HG03469 (cell line): Measurements from ENCODE around the gene TMED6.

Source experiments
- ATAC-seq: cut with Tn5 transposase; IDR thresholded peaks from one replicate; pipeline ENCODE4 v1.9.1; 2021; ENCODE audit warnings: mild to moderate bottlenecking, moderate library complexity, moderate number of reproducible peaks; ENCODE audit not compliant: unreplicated experiment

Gene TMED6

DNA sequence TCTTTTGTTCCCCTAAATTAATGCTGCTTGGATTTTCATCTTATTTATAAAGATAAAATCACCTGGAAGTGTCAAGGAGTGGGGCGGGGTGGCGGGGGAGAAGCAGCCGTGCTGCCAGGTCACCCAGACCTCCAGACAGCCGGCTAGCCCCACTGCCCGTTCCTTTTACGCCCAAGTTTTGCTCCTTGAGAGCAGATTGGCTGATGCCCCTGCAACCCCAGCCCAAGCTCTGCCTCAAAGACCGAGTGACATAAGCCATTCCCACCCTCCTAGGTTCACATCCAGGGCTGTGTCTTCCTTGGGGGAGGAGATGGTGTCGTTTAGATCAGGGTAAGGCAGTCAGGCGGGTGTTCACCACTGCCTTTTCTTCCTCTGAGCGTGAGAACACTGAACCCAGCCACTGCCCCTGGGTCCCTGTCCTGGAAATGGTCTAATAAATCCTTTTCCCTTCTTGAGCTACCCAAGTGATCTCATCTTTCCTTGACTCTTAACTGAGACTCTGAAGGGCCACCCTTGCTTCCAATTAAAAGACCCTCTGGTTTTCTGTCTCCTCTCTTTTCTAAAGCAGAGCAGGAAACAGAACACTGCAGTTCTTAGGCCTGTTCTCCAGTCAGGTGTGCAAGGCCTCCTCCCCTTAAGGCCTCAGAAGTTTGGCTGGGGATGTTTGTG lies 26.9 kb downstream of the TMED6 start:
- no peak for ATAC-seq

DNA sequence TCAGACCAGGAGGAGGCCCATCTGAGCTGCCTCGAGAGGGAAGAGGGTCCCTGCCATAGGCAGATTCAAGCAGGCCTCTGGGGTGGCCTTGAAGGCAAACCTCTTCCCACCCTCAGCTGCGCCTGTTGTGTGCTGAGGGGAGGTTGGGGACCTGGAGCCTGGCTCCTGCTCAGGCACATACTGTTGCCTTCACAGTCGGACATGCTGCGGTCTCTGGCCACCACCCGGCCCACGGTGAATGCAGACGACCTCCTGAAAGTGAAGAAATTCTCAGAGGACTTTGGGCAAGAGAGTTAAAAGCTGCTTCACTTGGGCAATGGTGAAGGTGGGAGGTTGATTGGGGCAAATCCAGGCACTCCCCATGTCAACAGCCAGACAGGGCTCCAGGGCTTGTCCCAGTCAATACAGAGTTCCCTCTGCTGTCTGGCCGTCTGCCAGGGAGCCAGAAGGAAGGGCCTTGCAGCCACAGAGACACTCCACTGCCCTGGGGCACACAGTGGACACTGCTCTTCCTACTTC lies 27.5 kb downstream of the TMED6 start:
- ATAC-seq: no peak

DNA sequence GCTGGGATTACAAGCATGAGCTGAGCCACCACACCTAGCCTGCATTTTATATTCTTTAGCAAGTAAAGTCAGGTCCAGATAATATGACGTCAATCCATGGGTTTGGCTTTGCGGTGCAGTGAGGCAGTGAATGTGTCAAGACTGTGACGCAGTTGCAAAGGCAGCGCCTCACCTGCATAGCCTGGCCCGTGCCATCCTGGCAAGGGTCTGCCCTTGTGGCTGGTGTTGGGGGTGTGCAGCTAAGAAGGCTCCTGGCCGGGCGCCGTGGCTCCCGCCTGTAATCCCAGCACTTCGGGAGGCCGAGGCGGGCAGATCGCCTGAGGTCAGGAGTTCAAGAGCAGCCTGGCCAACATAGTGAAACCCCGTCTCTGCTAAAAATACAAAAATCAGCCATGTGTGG lies 28.2 kb downstream of the TMED6 start:
- ATAC-seq: no peak

DNA sequence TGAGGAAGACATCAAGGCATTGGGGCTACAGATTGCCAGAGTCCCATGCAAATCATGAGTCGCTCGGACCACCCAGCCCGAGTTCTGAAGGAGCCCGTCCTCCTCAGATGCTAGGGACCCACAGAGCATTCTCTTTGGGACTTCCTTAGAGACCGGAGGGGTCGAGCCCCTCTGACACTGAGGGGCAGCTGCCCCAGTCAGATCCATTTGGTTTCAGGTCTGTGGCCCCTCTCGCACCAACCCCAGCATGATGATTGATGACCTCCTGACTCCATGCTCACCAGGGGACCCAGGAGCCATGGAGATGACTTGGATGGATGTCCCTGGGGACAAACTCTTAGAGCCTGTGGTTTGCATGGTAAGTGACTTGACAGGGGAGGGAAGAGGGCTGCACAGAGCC lies 29.2 kb downstream of the TMED6 start:
- ATAC-seq: no peak

DNA sequence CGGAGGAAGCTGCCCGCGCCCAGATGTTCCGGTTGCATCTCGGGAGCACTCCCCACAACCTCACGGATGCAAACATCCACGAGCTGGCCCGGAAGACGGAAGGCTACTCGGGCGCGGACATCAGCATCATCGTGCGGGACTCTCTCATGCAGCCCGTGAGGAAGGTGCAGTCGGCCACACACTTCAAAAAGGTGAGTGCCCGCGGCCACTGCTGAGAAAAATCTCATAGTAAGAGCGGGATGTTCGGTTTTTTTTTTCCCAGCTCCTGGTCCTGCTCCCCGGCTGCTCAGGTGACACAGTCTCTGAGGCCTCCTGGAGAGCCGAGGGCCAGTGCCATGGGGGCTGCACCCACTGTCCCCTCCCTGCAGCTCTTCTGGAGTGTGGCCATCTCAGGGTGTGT lies 30.5 kb downstream of the TMED6 start:
- ATAC-seq: no peak

DNA sequence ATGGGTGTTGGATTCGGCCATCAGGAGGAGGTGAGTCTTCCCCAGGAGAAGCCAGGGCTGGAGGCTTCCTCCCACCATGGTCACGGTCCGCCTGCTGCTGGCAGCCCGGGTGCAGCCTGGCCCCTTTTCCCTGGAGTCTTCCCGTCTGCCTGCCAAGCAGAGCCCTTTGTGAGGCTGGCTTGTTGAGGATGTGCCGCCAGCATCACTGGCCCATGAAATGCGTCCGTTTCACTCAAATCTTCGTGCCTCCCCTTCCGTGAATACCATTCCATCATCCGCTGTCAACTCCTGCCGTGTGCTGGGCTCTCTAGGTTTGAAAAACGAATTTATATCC lies 30.9 kb downstream of the TMED6 start:
- no peak for ATAC-seq

DNA sequence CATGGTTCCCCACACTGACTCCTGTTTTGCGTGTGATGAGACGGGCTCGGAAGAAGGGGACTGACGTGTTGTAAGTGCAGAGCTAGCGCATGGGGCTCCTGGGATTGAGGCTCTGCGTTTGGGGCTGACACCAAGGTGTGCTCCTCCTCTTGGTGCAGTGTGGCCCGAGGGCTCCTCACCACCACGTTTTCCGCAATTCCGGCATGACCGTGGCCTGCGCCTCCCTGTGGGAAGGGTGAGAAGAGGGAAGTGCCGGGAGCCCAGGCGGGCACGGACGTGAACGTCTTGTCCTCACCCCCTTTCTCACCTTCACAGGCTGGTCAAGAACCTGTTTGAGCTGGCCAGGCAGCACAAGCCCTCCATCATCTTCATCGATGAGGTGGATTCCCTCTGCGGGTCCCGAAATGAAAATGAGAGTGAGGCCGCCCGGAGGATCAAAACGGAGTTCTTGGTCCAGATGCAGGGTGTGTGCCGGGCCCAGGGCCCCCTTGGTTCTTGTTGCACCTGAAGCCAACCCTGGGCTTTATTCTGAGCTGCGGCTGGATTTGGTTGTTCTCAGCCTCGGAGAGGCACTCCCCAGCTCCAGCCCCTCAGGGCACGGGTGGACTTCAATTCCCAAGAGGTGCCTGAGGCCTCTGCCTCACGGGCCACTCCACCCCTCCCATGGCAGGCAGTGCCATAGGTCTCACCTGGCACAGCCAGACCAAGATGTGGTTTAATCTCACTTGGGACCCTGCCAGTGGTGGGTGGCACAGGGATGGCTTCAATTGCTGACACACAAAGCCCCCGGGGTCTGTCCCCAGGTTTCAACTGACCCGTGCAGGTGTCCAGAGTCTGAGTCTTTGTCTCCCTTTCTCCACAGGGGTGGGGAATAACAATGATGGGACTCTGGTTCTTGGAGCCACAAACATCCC lies 31.5 kb downstream of the TMED6 start:
- no peak for ATAC-seq

DNA sequence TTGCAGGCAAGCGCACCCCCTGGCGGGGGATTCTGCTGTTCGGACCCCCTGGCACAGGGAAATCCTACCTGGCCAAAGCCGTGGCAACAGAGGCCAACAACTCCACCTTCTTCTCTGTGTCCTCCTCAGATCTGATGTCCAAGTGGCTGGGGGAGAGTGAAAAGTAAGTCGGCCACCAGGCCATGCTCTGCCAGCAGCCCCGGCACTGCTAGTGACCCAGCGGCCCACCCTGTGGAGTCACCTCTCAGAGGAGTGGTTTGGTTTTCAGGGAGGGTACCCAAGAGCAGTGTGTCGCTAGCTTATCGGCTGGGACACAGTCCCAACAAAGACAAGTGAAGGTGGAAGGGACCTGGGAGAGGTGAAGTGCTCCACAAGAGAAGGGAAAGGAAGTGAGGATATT lies 32.2 kb downstream of the TMED6 start:
- ATAC-seq: no peak

DNA sequence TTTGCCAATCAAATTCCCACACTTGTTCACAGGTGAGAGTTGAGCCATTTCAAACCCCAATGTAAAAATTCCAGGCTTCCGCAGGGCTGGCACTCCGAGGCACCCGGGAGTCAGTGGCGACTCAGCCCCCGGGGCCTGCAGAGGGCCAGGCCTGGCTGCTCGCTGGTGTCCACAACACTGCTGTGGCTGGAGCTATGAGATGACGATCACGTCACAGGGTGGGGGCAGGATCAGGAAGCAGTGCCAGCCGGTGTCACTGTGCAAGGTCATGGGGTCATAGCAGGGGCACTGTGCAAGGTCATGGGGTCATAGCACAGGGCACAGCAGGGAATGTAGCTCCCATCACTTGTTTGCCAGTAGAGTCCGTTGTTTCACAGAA lies 32.7 kb downstream of the TMED6 start:
- ATAC-seq: no peak

DNA sequence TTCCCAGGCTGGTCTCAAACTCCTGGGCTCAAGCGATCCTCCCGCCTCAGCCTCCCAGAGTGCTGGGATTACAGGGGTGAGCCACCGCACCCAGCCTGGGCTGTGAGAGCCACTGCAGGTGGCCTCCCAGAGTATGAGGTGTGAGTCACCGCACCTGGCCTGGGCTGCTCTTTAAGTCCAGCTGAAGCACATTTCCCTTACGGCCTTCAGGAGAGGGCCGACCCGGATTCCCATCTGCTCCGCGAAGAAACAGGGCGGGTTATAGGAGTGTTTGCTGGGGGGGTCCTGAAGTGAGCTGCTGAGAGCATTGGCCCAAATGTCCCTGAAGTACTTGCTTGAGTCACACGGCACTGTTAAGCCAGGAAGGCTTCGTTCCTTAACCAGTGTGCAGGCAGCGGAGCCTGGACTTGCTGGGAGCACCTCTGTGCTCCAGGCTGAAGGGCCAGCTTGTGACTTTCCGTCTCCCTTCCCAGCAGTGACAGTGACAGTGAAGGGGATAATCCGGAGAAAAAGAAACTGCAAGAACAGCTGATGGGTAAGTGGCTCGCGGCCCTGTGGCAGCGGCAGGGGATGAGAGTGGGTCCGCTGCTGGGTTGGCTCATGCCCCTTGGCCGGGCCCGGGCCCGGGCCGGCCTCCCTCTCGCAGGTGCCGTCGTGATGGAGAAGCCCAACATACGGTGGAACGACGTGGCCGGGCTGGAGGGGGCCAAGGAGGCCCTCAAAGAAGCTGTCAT lies 33.2 kb downstream of the TMED6 start:
- ATAC-seq: no peak

DNA sequence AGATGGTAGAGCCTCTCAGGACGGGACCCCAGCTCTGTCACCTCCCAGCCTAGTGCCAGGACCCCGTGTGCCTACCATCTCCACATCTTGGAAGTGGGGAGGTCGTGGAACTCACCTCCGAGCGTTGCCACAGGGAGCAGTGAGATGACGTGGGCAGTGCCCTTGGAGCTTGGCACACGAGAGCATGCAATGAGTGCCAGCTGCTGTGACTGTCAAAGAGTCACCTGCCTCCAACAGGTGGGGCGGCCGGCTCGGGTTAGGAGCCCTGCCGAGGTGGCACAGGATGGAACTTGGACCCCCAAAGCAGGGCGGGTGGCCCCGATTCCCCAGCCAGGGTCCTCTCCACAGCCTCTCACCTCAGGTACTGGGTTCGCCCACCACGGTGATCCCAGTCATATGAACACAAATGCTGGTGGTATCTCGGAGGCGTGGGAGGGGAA lies 35.0 kb downstream of the TMED6 start:
- ATAC-seq: no peak

DNA sequence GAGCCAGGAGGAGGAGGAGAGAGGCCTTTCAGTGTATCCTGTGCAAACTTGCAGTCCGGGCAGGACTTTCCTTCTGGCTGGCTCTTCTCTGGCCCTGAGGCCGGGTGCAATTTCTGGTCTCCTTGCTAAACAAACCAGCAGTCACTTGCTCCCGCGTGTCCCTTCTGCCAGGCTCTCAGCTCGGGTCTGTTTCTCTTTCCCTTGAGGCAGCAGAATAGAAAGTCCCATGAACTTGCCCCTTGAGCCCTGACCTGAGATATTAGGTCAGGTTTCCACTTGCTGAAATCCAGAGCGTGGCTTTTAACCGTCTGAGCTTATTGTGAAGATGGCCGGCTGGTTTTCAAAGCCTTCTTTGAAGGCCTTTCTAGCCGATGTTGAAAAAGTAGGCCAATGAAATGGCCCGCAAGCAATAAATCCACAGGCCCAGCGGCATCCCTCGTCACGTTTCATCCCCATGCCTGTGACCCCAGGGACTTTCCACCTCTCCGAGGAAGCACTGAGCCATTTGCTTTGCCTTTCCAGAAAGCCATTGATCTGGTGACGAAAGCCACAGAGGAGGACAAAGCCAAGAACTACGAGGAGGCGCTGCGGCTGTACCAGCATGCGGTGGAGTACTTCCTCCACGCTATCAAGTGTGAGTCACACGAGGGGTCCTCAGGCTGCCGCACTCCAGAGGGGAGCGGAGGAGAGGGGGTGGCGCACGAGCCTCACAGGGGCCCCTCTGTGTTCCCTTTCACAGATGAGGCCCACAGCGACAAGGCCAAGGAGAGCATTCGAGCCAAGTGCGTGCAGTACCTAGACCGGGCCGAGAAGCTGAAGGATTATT lies 35.9 kb downstream of the TMED6 start:
- no peak for ATAC-seq

DNA sequence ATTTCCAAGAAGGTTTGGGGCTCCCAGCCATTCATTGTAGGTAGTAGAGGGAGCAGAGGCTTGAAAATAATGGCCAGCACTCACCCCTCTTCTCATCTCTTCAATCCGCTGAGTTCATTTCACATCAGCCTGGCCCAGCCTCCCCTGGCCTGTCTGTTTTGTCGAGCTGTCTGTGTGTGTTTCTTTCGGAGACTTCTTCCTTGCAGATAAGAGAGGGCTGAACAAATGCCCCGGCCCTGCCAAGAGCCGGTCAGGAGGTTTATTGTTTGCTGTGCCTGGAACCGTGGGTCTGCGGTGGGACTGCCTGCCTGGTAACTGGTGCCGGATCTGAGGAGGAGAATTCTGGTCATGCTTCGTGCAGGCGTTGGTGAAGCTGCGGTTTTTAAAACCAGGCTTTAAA lies 37.1 kb downstream of the TMED6 start:
- no peak for ATAC-seq

DNA sequence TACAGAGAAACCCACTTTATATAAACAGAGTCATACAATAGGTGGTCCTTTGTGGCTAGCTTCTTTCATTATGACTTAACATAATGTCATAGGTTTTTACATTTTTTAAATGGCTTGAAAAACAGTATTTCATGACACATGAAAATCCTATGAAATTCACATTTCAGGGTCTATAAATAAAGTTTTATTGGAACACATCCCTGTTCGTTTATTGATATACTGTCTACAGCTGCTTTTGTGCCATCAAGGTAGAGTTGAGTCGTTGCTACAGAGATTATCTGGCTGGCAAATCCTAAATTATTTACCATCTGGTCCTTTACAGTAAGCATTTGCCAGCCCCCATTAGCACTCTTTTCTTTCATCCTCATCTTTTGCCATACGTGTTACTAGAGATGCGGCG lies 38.1 kb downstream of the TMED6 start:
- no peak for ATAC-seq

DNA sequence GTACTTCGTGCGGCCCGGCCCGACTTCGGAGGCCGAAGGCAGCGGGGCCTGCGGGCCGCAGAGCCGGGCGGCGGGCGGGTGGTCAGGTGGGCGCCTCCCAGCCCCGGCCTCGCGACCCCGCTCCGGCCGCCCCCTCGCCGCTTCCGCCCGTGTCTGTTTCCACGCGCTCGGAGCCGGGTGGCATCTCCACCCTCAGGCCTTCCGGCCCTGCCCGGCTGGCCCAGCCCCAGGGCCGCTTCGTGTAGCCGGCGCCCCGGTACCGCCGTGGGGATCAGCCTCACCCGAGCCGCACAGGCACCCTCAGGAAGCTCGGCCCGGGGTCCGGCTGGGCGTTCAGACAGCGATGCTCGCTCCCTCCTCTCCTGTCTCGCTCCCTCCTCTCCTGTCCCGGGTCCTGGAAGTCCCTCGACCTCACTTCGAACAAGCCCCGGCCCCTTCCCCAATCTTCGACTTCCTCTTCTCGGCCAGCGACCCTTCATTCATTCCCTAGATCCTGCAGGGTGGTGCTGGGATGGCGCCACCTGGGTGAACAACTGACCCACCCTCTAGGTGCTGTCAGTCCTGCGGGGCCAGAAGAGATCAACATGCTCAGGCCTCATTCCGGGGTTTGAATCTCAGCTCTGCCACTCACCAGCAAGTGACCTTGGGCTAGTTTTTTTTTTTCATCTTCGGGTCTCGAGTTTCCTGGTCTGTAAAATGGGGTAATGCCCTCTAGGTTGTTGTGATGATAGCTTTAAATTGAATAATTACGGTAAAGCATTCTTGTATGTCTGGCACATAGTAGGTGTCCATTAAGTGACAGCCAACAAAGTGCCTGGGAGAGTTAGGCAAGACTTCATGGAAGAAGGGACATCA lies 39.8 kb downstream of the TMED6 start:
- ATAC-seq: peak; percentile 29

DNA sequence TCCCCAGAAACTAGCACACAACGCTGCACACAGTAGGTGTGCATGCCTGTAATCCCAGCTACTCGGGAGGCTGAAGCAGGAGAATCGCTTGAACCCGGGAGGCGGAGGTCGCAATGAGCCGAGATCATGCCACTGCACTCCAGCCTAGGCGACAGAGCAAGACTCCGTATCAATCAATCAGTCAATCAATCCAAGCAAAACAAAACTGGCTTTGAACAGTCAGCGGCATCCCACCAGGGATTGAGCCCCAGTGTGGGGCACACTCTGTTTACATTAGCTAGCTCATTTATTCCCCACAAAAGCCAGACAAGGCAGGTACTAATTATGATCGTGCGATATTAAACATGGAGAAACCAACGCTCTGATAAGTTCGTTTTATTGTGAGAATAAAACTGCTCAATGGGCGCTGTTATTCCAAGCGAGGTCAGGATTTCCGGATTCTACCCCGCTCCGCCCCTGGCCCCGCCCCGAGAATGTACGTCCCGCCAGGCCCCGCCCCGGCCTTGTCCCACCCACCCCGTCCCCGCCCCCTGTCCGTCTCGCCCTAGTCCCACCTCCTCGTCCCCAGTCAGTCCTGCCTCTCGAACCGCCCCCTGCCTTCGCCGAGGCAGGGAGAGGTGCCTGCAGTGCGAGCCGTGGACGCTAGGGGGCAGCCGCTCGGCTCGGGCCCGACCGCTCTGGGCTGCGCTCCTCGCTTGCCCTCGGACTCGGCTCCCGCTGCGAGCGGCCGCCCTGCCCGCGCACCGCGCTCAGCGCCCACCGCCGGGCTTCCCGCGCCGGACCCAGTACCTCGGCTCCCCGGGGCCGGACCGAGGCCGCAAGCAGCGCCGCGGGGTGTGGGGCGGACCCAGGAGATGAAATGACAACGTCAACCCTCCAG lies 40.7 kb downstream of the TMED6 start, which contains the start of gene VPS4A:
Gene VPS4A (plus strand): TSS at position 698 of the 880 bp plus-strand sequence. CDS start 162 bp downstream, at position 860.
- peak; percentile 76 for ATAC-seq

DNA sequence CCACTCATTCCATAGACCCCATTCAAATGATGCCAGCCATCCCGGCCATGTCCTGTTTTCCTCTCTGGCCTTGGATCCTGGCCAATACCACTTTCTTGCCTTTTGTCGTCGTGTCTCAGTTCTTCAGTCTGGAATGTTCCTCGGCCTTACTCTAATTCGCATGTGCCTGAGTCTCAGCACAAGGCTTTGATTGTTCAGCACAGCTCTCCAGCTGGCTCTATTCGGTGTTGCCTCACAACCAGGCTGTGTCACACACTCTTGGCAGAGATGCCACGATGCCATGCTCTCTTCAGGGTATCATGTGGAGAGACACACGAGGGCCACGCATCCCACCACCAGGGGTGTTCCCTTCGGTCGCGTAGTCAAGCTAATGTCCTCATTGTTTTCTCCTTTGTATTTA lies 42.3 kb downstream of the TMED6 start:
- ATAC-seq: no peak

DNA sequence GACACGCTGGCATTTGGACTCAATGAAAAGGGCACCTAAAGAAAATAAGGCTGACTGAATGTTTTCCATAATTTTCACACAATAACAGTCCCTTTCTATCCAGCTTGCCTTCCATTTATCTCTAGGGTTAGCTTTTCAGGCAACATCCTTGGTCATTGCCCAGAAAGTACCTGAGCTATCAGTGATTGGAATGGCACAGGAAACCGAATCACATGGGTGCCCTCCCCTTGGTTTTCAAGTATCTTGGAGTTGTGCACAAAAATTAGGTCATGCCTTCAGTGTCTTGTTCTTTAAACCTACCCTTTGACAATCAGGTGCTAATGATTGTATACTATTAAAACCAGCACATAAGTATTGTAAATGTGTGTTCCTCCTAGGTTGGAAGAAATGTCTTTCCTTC lies 43.7 kb downstream of the TMED6 start:
- no peak for ATAC-seq

DNA sequence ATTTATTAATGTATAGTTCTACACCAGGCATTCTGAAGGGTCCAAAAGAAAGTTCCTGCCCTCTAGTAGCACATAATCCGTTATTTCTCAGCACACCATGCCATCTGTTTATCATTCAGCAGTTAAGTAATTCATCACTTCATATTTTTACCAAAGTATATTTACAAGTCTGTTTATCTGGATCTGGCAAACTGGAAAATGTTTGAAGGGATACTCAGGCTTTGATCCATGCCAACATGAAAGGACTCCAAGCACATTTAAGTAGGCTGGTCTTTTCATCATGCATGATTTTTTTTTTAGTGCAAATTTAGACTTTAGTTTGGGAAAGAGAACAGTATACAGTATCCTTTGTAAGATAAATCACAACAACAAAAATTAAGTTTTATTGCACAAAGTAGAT lies 44.5 kb downstream of the TMED6 start:
- ATAC-seq: no peak
